ENCODE data around the gene GRIK1.

DNA sequence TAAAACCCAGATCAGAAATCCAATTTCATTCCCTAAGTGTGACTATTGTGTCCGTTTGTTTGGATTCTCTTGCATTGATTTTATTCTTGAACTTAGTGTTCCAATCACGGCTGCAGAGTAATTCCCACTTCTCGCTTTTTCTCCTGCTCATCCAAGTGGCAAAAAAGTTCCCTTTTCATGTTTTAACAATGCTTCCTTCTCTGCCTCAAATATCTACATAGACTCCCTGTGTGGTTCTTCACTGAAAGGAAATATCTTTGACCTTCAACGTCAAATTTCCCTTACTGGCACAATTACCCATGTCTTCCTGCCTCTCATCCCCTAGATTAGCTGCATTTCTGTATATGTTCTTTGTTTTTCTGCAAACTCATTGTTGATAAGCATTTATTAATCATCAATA is 335.7 kb downstream of the GRIK1 start:
- TF ChIP-seq, protein P1, sequence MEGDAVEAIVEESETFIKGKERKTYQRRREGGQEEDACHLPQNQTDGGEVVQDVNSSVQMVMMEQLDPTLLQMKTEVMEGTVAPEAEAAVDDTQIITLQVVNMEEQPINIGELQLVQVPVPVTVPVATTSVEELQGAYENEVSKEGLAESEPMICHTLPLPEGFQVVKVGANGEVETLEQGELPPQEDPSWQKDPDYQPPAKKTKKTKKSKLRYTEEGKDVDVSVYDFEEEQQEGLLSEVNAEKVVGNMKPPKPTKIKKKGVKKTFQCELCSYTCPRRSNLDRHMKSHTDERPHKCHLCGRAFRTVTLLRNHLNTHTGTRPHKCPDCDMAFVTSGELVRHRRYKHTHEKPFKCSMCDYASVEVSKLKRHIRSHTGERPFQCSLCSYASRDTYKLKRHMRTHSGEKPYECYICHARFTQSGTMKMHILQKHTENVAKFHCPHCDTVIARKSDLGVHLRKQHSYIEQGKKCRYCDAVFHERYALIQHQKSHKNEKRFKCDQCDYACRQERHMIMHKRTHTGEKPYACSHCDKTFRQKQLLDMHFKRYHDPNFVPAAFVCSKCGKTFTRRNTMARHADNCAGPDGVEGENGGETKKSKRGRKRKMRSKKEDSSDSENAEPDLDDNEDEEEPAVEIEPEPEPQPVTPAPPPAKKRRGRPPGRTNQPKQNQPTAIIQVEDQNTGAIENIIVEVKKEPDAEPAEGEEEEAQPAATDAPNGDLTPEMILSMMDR (conservative IDR thresholded peaks at IDR 0.05): no peak
- TF ChIP-seq EZH2 (IDR thresholded peaks at IDR 0.05; ENCODE audit: low read depth): no peak

Measured in PC-9 (cell line).